ENCODE data around the gene TTI1.
"Not testable (repeated sequence)": the region's sequence is repeated elsewhere in the genome, so short reads cannot be mapped to it uniquely, and the experiment has no call there.

TTI1 gene

DNA sequence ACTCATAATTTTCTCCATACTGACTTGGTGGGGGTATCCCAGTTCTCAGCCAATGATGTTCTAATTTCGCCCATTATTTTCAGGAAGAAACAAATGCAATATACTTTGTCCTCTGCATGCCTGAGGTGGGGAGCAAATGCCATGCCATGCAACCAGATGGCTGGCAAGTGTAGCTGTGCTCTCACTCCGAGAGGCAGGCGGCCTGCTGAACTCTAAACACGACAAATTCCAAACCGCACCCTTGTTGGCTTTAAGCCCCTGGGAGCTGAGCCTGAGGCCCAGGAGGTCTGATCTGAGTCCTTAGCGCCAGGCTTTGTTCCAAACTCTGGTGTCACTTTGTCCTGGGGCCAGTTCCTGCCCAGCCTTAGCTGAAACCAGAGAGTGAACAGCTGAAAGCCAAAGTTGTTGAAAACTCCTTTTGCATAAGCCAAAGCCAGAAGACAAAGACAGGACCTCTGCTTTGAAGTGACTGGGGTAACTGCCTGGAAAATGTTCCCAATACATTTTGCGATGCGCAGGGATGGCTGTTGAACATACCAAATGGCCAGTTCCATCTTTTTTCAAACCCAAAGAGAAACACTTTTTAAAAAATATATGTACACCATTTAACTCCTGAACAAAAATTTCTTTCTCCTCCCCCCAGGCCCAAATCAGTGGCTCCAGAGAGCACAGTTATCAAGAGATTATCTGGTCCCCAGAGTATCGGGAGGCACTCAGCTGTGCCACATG is 46.2 kb downstream of the TTI1 start:
- DNase-seq: no peak

DNA sequence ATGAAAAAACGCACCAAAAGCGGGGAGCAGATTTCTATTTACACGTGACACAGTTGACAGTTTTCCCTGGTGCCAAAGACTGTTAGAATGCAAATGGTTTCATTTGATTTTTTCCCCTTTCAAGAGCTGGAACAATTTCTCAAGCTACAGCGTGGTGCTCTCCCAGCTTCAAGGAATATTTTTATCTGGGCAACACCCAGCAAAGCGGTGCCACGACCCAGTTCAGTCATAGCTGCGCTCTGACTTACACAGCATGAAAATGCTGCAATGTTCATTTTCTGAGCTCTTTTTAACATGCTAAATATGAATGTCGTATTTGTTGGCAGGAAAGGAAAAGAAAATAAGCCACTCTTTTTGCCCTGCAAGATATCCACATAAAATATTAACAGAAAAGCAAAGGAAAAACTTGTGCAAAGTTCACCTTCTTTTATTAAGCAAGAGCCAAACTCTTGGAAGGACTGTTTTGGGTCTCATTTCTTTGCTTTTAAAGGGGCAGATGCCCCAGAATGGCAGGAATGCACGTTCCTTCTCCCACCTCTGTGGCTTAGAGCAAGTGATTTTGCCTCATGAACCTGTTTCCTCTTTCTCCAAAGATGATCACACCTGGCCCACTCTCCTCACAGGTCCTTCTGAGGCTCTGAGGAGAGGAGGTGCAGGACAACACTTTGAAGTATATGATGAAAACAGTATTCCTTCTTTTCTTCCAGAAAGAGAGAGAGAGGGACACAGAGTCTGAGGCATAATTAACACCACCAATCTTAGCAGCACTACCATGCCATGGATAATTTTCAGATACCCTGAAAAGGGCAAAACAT is 47.0 kb downstream of the TTI1 start:
- no peak for DNase-seq

DNA sequence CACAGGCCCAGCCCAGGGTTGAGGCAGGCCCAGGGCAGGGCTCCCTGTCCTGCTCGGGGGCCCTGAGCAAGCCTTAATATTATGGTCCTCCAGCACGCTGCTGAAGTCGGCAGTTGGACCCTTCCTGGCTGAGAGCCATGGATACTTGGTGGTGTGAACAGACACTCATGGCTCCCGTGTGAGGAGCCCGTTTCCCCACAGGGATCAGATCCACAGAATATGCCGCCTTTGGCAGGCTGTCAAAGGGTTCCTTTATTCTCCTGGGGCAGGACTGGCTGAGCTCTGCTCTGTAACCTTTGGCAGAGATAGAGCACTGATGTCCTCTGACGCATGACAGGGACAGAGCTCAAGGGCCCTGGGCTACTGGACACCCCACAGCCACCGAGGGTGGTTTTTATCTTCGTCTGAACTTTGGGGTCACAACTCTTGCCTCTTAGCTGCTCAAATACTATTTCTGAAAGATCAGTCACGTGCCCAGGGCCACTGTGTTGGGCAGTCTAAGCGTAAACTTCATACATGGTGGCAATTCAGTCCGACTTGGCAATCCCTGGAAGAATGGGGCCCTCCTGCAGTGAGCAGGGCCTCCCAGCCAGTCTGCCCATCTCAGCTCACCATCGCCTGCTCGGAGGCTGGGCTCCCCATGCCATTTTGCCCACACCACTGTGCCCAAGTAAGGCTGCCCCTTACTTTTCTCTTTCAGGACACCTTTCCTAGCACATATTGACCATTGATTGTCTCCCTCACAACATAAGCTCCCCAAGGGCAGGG is 49.1 kb downstream of the TTI1 start:
- no peak for DNase-seq

DNA sequence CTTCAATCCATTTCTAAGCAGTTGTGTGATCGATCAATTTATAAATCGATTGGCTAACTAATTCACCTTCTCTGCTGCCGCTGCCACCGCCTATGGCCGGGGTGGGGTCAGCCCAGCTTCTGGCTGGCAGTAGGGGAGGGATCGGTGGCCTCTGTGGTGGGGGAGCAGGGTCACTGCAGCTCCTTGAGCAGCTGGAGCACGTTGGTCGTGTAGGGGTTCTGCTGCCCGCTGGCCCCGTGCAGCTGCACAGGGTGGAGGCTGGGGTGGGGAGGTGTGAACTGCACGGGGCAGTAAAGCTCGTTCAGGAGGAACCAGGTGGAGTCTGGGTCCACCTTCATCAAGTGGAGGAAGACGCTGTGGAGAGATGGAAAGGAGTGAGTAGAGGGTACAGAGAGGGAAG is 50.0 kb downstream of the TTI1 start:
- DNase-seq: no peak

DNA sequence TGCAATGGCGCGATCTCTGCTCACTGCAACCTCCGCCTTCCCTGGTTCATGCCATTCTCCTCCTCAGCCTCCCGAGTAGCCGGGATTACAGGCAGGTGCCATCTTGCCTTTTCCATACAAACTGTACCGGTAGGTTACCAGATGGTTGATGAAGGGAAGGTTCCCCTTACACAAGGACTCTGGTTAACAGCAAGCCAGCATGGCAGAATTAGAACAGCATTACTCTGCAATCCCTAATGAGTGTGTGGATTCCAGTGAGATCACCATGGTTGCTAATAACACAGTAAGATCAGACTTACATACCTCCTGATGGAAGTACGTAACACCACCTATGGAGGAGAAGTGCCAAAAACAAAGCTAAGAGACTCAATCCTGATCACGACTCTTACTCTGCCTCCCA is 51.7 kb downstream of the TTI1 start:
- no peak for DNase-seq

DNA sequence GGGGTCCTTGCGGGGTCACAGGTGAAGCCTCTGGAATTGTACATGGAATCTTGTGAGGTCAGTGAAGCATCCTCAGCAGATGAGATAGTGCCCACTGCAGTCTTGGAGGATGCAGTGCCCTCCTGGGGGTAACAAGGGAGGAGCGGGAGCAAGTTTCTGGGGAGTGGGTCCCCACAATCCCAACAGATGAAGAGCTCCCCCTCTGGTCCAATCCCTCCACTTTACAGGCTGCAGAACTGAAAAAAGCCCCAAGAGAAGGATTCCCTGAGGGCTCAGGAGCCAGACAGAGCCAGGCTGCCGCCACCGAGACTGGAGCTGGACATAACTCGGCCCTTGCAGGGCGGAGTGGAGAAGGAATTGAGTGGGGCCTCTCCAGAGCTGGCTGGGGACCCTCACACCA is 52.4 kb downstream of the TTI1 start:
- DNase-seq: no peak

DNA sequence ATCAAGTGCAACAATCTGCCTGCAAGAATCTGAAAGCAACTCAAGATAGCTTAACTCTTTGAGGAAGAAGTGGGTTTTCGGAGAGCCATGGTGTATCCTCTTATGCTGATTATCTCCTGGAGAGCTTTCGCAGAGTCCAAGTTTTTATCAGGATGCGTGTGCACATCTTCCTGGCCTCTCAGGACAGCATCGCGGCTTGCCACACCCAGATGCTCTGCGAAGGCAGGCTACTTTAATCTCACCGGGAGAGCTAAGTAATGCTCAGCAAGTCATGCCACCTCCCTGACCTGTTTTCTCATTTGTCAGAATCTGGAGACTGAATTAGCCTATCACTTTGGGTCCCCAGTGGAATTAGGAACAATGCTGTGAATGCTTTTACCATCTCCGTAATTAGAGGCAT is 52.9 kb downstream of the TTI1 start:
- no peak for DNase-seq

DNA sequence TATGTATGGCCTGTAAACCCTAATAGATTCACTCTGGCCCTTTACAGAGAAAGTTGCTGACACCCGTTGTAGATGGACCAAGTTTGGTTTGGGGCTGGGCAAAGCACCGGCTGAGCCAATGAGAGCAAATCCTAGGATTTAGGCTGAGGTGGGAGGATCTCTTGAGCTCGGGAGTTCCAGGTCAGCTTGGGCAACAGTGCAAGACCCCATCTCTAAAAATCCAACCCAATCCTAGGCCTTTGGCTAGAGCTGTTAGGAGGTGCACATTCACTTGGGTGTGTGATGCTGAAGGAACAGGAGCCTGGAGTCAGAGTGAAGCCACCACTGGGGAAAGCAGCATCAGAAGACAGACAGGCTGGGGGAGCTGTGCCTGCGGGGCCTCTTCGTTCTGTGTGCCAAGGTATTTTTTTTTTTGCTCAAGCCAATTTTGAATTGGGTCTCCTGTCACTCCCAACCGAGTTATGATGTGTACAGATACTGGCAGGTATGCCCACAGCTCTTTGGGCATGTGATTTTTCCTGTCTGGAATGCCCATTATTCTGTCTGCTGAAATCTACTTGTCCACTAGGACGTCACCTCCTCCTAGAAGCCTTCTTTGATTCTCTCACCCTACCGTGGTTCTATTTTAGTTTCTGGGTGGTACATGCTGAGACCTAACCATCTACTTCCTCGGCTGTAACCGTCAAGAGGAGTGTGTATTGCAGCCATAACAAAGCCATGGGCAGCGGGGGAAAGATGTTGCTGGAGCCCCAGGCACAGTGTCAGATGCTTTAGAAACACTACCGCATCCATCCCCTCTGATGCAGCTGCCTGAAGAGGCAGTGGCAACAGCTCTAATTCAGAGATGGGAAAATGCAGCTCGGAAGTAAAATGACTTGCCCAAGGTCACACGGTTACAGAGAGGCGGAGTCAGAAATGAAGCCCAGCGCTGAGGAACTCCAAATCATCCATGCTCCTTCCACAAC is 54.0 kb downstream of the TTI1 start:
- no peak for DNase-seq

DNA sequence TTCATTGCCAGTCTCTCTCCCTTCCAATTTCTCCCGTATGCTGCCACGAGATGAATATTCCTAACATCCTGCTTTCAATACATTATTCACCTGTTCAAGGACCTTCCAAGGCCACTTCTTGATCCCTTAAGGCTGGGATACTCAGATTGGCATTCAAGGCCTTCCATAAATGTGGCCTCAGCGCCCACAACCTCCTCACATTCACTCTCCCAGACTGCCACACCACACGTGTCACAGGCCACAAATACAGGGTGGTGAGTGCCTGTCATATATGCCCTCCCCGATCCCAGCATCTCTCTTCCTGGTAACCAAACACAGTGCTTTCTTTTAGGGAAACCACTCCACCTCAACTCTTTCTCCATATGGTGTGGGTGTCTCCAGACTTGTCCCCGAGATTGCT is 55.5 kb downstream of the TTI1 start:
- no peak for DNase-seq

DNA sequence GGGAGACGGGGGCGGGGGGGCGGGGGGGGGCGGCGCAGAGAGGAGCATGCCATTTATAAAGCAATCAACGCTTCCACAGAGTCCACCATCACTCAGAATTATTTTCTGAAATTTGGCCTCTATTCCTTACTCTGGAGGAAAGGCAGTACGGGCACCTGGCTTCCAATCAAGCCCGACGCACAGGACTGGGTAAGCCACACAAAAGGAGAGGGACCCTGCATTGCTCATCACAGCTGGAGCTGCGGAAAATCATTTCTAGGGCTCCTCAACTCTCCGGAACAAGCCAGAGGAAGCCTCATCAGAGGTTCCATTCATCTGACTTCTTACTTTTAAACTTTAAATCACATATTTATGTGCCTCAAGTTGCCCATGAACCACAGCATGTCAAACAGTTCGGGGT is 55.9 kb downstream of the TTI1 start:
- DNase-seq: no peak

DNA sequence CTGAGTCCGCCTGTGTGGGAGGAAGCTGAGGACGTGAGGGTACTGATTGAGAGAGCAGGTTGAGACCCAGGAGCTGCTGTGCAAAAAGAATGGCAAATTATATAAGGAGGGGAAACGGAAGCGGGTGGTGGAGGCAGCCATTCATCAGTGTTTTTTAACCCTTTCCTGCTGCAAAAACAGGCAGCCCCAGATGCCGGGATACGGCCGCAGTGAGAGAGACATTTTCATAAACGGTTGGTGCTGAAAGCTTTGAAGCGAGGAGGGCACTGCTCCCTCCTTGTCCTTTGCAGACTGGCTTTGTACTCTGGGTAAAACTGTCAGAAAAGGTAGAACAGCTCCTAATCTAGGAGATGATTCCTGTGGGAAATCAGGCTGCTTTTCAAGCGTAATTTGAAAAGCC is 56.4 kb downstream of the TTI1 start:
- DNase-seq: no peak

DNA sequence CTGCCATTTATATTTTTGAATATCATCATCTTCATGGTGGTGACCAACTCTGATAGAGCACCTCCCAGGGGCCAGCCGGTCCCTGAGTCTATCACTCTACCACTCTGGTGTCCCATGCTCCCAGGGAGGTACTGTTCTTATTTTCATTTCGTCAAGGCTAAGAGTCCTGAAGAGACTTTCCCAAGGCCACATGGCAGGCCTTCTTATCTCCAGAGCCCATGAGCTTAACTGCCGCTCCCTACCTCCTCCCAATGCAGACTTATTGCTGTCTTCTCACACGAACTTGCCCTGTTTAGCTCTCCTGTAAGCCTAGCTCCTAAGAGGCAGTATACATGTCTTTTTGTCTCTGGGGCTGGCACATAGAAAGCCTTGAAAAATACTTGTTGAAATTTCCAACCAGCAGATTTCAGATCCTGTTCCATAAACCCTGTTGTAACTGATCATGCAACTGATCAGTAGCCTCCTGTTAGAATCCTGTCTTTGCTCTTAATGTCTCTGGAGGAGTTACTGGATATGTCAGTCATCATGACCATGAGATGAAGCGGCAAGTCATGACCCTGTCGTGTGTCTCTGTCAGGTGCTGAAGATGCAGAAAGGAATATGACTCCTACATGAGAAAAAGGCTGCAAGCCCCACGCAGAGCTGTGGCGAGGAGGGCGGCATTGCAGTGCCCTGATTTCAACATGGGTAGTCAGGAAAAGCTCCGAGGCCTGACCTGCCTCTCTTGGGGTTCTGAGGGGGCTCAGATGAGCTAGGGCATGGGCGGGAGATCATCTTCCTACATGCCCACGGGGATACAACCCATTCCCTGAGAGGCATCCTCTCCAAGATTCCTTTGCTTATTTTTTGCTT is 60.0 kb downstream of the TTI1 start:
- no peak for DNase-seq

DNA sequence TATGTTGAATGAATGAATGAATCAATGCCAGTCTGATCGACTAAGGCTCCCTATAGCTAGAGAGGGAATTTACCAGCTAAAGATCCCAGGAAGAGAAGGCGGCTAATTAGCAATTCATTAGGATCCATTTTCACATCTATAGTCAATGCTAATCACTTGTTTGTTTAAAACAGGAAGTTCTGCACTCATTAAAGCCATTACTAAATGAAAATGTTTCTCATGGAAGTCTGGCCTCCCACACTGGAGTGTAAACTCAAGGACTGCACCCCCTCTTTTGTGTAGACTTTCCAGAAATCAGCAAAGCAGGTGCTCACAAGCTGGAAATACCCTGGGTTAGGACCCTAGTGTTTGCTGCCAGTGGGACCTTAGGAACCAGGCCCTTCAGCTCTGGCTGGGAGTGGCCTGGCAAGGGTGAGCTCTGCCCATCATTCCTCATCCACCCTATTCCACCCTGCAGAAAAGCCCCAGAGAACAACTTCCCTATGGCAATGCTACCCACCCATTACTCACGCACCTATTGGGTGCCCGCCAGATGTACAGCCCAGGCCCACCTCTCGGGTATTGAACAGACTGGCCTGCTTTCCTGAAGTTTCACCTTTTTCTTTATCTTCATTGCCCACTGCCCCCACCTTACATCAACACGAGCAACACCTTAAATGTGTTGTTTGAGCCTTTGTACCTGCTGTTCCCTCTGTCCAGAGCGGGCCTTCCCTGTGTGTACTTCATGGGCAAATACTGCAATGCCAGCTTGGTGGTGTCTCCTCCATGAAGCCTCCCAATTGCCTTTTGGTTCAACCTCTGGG is 60.8 kb downstream of the TTI1 start:
- no peak for DNase-seq

DNA sequence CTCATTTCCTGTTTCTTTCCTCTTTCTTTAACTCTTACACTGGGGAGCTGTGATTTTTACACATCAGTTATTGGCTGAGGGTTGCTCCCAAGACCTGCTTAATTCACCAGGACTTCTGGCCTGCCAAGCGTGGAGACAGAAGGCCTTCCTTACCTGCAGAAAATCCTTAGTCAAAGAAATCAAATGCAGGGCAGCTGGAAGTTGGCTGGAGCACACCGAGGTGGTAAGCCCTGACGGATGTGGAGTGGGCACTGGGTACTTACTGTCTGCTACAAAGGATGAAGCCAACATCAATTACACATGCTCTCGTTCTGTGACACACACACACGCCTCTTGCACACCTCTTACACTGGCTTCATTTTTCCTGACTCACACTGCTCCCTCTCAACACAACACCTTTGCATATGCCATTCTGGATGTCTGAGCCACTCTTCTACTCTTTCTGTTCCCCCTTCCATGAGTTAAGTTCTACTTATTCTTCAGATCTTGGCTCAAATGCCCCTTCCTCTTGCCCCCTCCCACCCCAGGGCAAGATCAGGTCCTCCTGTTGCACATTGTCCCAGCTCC is 61.6 kb downstream of the TTI1 start:
- DNase-seq: no peak

DNA sequence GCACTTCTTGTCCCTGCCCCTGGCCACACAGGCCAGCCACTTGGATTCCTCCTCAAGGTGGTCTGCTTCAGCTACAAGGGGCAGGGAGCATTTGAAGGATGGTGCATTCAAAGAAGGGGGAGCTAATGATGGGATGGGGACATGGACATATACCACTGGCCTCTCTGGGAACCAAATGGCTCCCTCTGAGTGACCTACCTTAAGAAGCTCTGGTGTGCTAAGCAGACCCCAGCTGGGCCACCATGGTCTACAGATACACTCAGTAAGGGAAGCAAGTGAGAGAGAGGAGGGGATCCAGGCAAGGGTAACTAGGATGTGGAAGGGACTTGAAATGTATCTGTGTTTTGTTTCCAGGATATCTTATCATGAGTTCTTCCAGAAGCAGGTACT is 62.4 kb downstream of the TTI1 start:
- no peak for DNase-seq

DNA sequence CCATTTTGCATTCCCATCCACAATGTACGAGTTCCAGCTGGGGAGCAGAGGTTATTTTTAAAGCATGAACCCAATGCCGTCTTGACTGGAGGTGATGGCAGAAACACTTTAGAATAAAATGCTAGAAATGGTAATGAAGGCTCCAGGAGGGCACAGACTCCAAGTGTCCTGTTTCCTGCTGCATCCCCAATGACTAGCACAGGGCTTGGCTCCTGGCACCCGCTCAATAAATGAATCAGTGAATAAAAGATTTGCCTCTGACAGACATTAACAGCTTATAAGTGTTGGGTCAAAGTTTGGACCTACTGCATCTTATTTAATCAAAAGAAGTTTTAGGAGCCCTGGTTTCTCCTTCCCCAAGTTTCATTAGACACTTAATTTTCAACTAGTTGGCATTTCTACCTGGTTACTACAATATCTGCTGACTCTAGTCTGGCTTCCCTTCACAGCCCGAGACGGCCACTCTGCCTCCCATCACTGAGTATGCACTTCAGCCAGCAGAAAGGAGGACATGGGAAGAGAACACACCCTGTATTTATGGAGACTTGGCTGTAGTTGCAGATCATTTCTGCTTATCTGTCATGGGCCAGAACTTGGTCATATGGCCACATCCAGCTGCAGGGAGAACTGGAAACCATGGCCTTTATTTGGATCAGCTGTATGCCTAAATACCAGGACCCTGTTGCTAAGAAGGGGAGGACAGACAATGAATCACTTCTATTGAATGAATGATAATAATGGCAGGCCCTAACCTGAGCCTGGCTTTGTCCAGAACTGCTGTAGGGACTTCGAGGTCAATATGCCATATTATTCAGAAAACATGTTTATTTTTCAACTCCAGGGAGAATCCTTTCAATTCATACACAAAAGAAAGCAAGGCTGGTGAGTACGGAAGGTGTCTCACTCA is 63.1 kb downstream of the TTI1 start:
- no peak for DNase-seq

DNA sequence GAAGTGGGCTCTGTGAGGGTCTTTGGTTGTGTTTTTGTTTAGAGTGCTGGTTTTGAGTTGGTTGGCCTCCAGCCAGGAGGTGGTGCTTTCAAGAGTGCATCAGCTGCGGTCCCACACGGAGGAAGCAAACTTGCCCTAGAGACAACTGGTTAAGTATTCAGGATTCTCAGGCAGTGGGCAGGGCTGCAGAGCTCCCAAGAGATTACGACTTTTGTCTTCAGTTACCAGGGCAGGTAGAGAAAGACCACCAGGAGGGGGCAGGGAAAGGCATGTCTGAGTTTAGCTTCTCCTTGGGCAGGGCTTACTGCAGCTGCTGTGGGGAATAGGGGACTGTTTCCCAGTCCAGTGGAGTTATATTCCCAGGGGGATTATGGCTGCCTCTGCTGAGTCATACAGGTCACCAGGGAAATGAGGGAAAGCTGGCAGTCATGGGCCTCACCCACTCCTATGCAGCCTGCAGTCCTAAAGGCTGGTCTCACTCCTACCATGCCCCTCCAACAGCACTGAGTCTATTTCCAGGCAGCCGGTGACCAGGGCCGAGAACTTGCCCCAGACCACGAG is 64.3 kb downstream of the TTI1 start:
- no peak for DNase-seq

DNA sequence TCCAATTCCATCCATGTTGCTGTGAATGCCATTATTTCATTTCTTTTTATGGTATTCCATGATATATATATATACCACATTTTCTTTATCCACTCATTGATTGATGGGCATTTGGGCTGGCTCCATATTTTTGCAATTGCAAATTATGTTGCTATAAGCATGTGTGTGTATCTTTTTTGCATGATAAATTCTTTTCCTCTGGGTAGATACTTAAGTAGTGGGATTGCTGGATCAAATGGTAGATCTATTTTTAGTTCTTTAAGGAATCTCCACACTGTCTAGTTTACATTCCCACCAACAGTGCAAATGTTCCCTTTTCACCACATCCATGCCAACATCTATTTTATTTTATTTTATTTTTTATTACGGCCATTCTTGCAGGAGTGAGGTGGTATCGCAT is 69.8 kb downstream of the TTI1 start:
- not testable (repeated sequence) for DNase-seq

DNA sequence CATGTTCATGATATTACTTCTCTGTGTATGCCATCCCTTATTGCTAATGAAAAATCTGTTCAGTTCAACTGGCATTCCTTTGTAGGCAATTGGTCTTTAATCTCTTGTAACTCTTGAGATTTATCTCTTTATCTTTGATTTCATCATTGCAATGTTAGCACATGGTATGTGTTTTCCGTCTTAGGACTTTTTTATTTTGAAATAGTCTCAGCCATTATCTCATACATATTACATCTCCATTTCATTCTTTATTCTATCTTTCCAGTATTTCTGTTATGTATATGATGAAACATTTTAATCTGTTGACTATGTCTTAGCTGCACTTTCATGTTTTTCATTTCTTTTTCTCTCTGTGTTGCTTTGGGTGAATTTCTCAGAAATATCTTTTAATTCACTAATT is 72.2 kb downstream of the TTI1 start:
- DNase-seq: no peak

Measured in activated CD4-positive, alpha-beta T cell treated with anti-CD3 and anti-CD28 coated beads for 48 hours (primary cell).